Spinal cord (tissue), 10 donors: ENCODE measurements around the gene ITCH. TPM values are rescaled to one million over a fixed set of nuclear protein-coding genes. Genes with fewer than 3 reads are reported as not detected.

Experiments used
- DNase-seq, 6 donors: peaks; one replicate each; pipeline versions ENCODE4 v3.0.0 to v3.0.0-alpha.2; 2013 to 2015; ENCODE audit warnings: low spot score in 6 of 6, low read depth in 4 of 6
- H3K27ac ChIP-seq: one replicate; pipeline ENCODE4 v1.5.1; 2013; ENCODE audit warnings: low read depth, low read length, control low read depth
- H3K27me3 ChIP-seq: one replicate; pipeline ENCODE4 v1.6.1; 2013; ENCODE audit warnings: low read length; ENCODE audit not compliant: control insufficient read depth, insufficient read depth
- H3K36me3 ChIP-seq: one replicate; pipeline ENCODE4 v1.6.1; 2013; ENCODE audit warnings: low read length; ENCODE audit not compliant: control insufficient read depth, insufficient read depth
- H3K4me1 ChIP-seq: one replicate; pipeline ENCODE4 v1.6.1; 2013; ENCODE audit warnings: low read length; ENCODE audit not compliant: control insufficient read depth, insufficient read depth
- H3K4me3 ChIP-seq: one replicate; pipeline ENCODE4 v1.5.1; 2013; ENCODE audit warnings: low read depth, low read length, control low read depth
- H3K9me3 ChIP-seq: one replicate; pipeline ENCODE4 v1.6.1; 2013; ENCODE audit warnings: low read length; ENCODE audit not compliant: control insufficient read depth, insufficient read depth
- WGBS: methylation state at CpG from one replicate; pipeline ENCODE4 v1.1.5; 2013; ENCODE audit warnings: missing lambda C conversion rate; ENCODE audit not compliant: insufficient coverage; 5-methylcytosine and 5-hydroxymethylcytosine counted together
- polyA plus RNA-seq, 2 donors: library from polyadenylated mRNA; unstranded; fragments of 120-200 nt; gene quantifications; one replicate each; pipeline ENCODE4 v1.2.1, GENCODE V29; 2013; ENCODE audit not compliant: insufficient read length in 2 of 2
- total RNA-seq, 2 donors: library from RNA; depleted of rRNA in 1 of 2; stranded (reverse); fragments of 120-200 nt in 1 of 2; fragments of >200 nt in 1 of 2; gene quantifications; one replicate each; pipeline versions ENCODE4 v1.2.3 to v1.2.4, GENCODE V29; 2013 to 2014
- donor health status: healthy.

ITCH gene
- total and polyA plus RNA-seq, 4 donors: 25.3 to 88.5 (median 46.7) TPM

GRCh38 chr20:34547844-34548613, 185.0 kb downstream of the ITCH start:
- Histone ChIP-seq H3K4me1 (peaks cover 9% of the 10 kb centered on the region), H3K27me3 (no peaks in the 10 kb centered on the region), H3K4me3 (no peak overlapping the region), H3K36me3 (peaks cover 6% of the 10 kb centered on the region), H3K9me3 (no peaks in the 10 kb centered on the region), H3K27ac (no peak overlapping the region)
- DNase-seq: no peak
- WGBS: 93% methylated on average over 22 of the region's 22 CpGs

GRCh38 chr20:34549291-34549928, 186.3 kb downstream of the ITCH start:
- H3K4me3 ChIP-seq: no peak overlapping the region
- peak in 1 of 6 donors; percentile 6 for DNase-seq
- H3K9me3 ChIP-seq: no peaks in the 10 kb centered on the region
- H3K27ac ChIP-seq: no peak overlapping the region
- no peaks in the 10 kb centered on the region for H3K27me3 ChIP-seq
- H3K4me1 ChIP-seq: peaks cover 3% of the 10 kb centered on the region
- 49% methylated on average over 15 of the region's 20 CpGs for WGBS
- peaks cover 2% of the 10 kb centered on the region for H3K36me3 ChIP-seq

GRCh38 chr20:34549929-34550305, 186.8 kb downstream of the ITCH start:
- no peak overlapping the region for H3K27ac ChIP-seq
- H3K4me3 ChIP-seq: no peak overlapping the region
- no peaks in the 10 kb centered on the region for H3K9me3 ChIP-seq
- H3K36me3 ChIP-seq: peaks cover 2% of the 10 kb centered on the region
- DNase-seq: no peak
- H3K27me3 ChIP-seq: no peaks in the 10 kb centered on the region
- WGBS: 87% methylated on average over 8 of the region's 13 CpGs
- H3K4me1 ChIP-seq: no peaks in the 10 kb centered on the region

GRCh38 chr20:34552569-34552968, 189.5 kb downstream of the ITCH start:
- no peak for DNase-seq
- Histone ChIP-seq H3K27ac (no peak overlapping the region), H3K36me3 (peaks cover 2% of the 10 kb centered on the region), H3K9me3 (no peaks in the 10 kb centered on the region), H3K4me3 (no peak overlapping the region), H3K4me1 (peaks cover 2% of the 10 kb centered on the region), H3K27me3 (no peaks in the 10 kb centered on the region)
- WGBS: 98% methylated on average over 6 of the region's 6 CpGs

GRCh38 chr20:34553366-34553867, 190.3 kb downstream of the ITCH start:
- Histone ChIP-seq H3K4me1 (peaks cover 10% of the 10 kb centered on the region), H3K27me3 (no peaks in the 10 kb centered on the region), H3K9me3 (no peaks in the 10 kb centered on the region), H3K27ac (no peak overlapping the region), H3K4me3 (no peak overlapping the region), H3K36me3 (no peaks in the 10 kb centered on the region)
- WGBS: 53% methylated on average over 2 of the region's 4 CpGs
- no peak for DNase-seq

GRCh38 chr20:34557936-34558319, 194.9 kb downstream of the ITCH start:
- Histone ChIP-seq H3K36me3 (peaks cover 34% of the 10 kb centered on the region), H3K9me3 (no peaks in the 10 kb centered on the region), H3K27ac (peak overlapping the region; percentile 90), H3K4me3 (peak overlapping the region; percentile 89), H3K27me3 (no peaks in the 10 kb centered on the region), H3K4me1 (peaks cover 38% of the 10 kb centered on the region)
- 45% methylated on average over 10 of the region's 11 CpGs for WGBS
- peak in 1 of 6 donors; percentile 22 for DNase-seq

- Histone ChIP-seq H3K4me3 (peak within 1 kb of the TSS; percentile 89), H3K36me3 (peaks cover 34% of the 10 kb centered on the region), H3K27ac (peak within 1 kb of the TSS; percentile 90), H3K4me1 (peaks cover 38% of the 10 kb centered on the region), H3K27me3 (no peaks in the 10 kb centered on the region), H3K9me3 (no peaks in the 10 kb centered on the region)
- WGBS: under 1% methylated on average over 103 of the region's 103 CpGs
- peak; percentile 76 to 98 (median 85) for DNase-seq
Observed at GRCh38 chr20:34558320-34559218, 195.5 kb downstream of the ITCH start, which contains the start of gene MAP1LC3A. Gene MAP1LC3A (plus strand): TSS chr20:34558718. CDS start chr20:34558869, 151 bp downstream.

GRCh38 chr20:34559311-34560140, 196.5 kb downstream of the ITCH start:
- DNase-seq: peak in 2 of 6 donors; percentile 33 to 41
- Histone ChIP-seq H3K9me3 (no peaks in the 10 kb centered on the region), H3K27me3 (no peaks in the 10 kb centered on the region), H3K4me3 (peak overlapping the region; percentile 89), H3K36me3 (peaks cover 34% of the 10 kb centered on the region), H3K27ac (peak overlapping the region; percentile 61), H3K4me1 (peaks cover 38% of the 10 kb centered on the region)
- 31% methylated on average over 41 of the region's 43 CpGs for WGBS
